Effector CD8-positive, alpha-beta T cell (primary cell): ENCODE measurements around the gene ZMIZ1.
"Not testable (repeated sequence)": the region's sequence is repeated elsewhere in the genome, so short reads cannot be mapped to it uniquely, and the experiment has no call there.

ENCODE experiments used
- DNase-seq: peaks from one replicate; lab custom pipeline; 2025; lab: John Stamatoyannopoulos, UW

Gene ZMIZ1

GRCh38 chr10:79029478-79030390 lies 39.0 kb upstream of the ZMIZ1 start:
- no peak for DNase-seq

GRCh38 chr10:79030705-79031104 lies 38.1 kb upstream of the ZMIZ1 start:
- DNase-seq = no peak

- DNase-seq = no peak
Measured at GRCh38 chr10:79031723-79032122, 37.0 kb upstream of the ZMIZ1 start.

GRCh38 chr10:79034271-79034876 lies 34.4 kb upstream of the ZMIZ1 start:
- DNase-seq = no peak

GRCh38 chr10:79036416-79036815 lies 32.4 kb upstream of the ZMIZ1 start:
- DNase-seq = not testable (repeated sequence)

- DNase-seq = no peak
Measured at GRCh38 chr10:79038104-79038840, 30.5 kb upstream of the ZMIZ1 start.

GRCh38 chr10:79038841-79039201 lies 29.9 kb upstream of the ZMIZ1 start:
- DNase-seq = no peak

- no peak for DNase-seq
Measured at GRCh38 chr10:79042639-79043411, 25.9 kb upstream of the ZMIZ1 start.

GRCh38 chr10:79044036-79044632 lies 24.6 kb upstream of the ZMIZ1 start:
- DNase-seq = no peak

GRCh38 chr10:79044846-79045245 lies 23.9 kb upstream of the ZMIZ1 start:
- DNase-seq = no peak

GRCh38 chr10:79045566-79046175 lies 23.1 kb upstream of the ZMIZ1 start:
- DNase-seq = no peak

- DNase-seq = no peak
Measured at GRCh38 chr10:79046326-79046725, 22.4 kb upstream of the ZMIZ1 start.

- DNase-seq = no peak
Measured at GRCh38 chr10:79046741-79047583, 21.8 kb upstream of the ZMIZ1 start.

- no peak for DNase-seq
Measured at GRCh38 chr10:79047584-79047874, 21.2 kb upstream of the ZMIZ1 start.

- DNase-seq = no peak
Measured at GRCh38 chr10:79047875-79048638, 20.7 kb upstream of the ZMIZ1 start.

GRCh38 chr10:79048639-79049550 lies 19.9 kb upstream of the ZMIZ1 start:
- DNase-seq = no peak

- DNase-seq = no peak
Measured at GRCh38 chr10:79049931-79050895, 18.6 kb upstream of the ZMIZ1 start.
